Mucosa of descending colon (tissue), 3 donors: Measurements from ENCODE around the gene PDILT. TPM values are rescaled to one million over a fixed set of nuclear protein-coding genes. Genes with fewer than 3 reads are reported as not detected.

Experiments used
- ATAC-seq: fragments of 200-7000 bp; cut with Tn5 transposase; one replicate; pipeline ENCODE4 v1.9.1; 2020; ENCODE audit warnings: mild to moderate bottlenecking, moderate library complexity
- DNase-seq, 3 donors: peaks; one replicate each; pipeline ENCODE4 v3.0.0-alpha.2; 2020
- H3K36me3 ChIP-seq: fragments of 200-600 bp; one replicate; pipeline ENCODE4 v1.8.0; 2021; ENCODE audit warnings: low read depth, mild to moderate bottlenecking
- H3K4me1 ChIP-seq: fragments of 200-600 bp; one replicate; pipeline ENCODE4 v1.8.0; 2021; ENCODE audit warnings: low read depth, mild to moderate bottlenecking
- H3K4me3 ChIP-seq: fragments of 200-600 bp; one replicate; pipeline ENCODE4 v1.8.0; 2021; ENCODE audit warnings: mild to moderate bottlenecking
- H3K9me3 ChIP-seq: fragments of 200-600 bp; one replicate; pipeline ENCODE4 v1.8.0; 2021; ENCODE audit warnings: mild to moderate bottlenecking
- CTCF ChIP-seq: fragments of 200-600 bp; IDR thresholded peaks from one replicate; pipeline ENCODE4 v1.8.0; 2022; ENCODE audit warnings: antibody characterized with exemption, mild to moderate bottlenecking
- intact Hi-C, 2 donors: fragments of 100-400 bp; cut with DNase I in 1 of 2; cut with micrococcal nuclease in 1 of 2; formaldehyde crosslinking; loops; one replicate each; pipeline versions ENCODE4 v1.11.0 to v1.11.1; 2022; cut with DNase I, micrococcal nuclease
- total RNA-seq, 3 donors: library from RNA; stranded (reverse); fragmentation: NEBNext Ultra II Directional in 2 of 3; extraction: Animal tissue kit (Norgen Biotek cat#: 25700) in 2 of 3; gene quantifications; one replicate each; pipeline versions ENCODE4 v1.2.1 to v1.2.4, GENCODE V29; 2021 to 2023
- donor health status: DM: no; HTN: no; CAD: no; lungs with moderate emphysema.
- donor health status: DM: no; HTN: no; CAD: no.
- donor health status: DM: no; HTN: yes; CAD: no.

Gene PDILT
- total RNA-seq, 3 donors from 2014 or later: not detected

GRCh38 chr16:20355114-20355782, 49.3 kb downstream of the PDILT start:
- intact Hi-C loops: no loop called here
- no peaks in the 10 kb centered on the region for H3K4me1 ChIP-seq
- no peak for DNase-seq
- H3K36me3 ChIP-seq: no peaks in the 10 kb centered on the region
- ATAC-seq: no peak
- no peaks in the 10 kb centered on the region for H3K9me3 ChIP-seq
- no peak for TF ChIP-seq CTCF
- no peak overlapping the region for H3K4me3 ChIP-seq

DNA sequence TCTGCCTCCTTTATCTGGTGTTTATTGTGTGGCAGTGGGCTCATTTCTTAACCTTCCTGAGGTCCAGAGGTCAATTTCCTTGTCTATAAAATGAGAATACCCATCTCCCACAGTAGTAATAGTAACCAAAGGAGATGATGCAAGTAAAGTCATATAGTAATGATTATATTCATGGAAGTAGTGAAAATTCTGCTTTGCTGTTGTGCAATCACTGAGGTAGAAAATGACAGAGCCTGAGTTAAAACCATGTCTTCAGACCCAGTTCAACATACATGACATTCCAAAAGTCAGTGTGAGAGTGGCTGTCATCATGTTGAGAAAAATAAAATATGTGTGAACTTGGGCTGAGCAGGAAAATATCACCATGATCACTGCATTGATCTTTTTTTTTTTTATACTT, 51.2 kb downstream of the PDILT start:
- Histone ChIP-seq H3K36me3 (no peaks in the 10 kb centered on the region), H3K4me1 (no peaks in the 10 kb centered on the region), H3K4me3 (no peak overlapping the region), H3K9me3 (no peaks in the 10 kb centered on the region)
- intact Hi-C loops: no loop called here
- no peak for DNase-seq
- TF ChIP-seq CTCF: no peak
- ATAC-seq: no peak

DNA sequence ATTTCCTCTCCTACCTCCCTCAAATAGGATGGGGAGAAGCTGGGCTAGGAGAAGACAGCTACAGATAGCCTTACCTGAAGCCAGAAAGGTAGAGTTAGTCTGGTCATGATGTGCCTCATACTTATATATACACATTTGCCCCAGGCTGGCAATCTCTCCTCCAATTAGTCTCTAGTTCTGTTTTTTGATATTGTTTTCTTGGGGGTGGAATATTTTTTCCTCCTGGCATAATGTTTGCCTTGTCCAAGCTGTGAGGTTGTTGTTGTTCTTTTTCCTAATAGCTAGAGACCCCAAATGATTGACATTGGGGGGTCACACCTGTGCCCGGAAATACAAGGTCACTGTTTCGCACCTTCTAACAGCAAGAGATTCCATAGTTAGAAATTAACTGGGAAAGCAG, 51.9 kb downstream of the PDILT start, which contains the start of gene UMOD:
Gene UMOD, minus strand, starts transcription at position 101 of the 400 bp plus-strand sequence. CDS start 1,978 bp downstream, outside the sequence.
- DNase-seq (no peak), ATAC-seq (no peak)
- Histone ChIP-seq H3K9me3 (no peaks in the 10 kb centered on the region), H3K36me3 (no peaks in the 10 kb centered on the region), H3K4me3 (no peak within 1 kb of the TSS), H3K4me1 (no peaks in the 10 kb centered on the region)
- no peak for TF ChIP-seq CTCF
- intact Hi-C loops: no loop called here

DNA sequence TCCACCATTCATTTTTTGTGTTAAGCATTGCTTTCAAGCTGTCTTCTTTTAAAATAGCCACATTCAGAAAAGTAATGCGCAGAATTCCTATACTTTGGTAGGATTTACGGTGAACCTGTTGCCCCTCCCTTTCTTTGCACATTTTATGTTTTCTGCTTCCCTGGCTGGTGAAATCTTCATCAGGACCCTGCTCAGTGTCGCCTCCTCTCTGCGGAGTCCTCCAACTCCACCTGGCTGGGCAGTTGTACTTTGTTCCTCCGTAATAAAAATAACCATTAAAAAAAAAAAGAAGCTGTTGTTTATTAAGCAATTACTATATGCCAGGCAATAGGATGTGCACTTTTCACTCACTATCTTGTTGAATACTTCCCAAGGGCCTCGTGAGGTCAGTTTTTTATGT, 54.9 kb downstream of the PDILT start:
- Histone ChIP-seq H3K4me1 (no peaks in the 10 kb centered on the region), H3K36me3 (no peaks in the 10 kb centered on the region), H3K4me3 (no peak overlapping the region), H3K9me3 (no peaks in the 10 kb centered on the region)
- DNase-seq (no peak), ATAC-seq (no peak)
- intact Hi-C loops: no loop called here
- TF ChIP-seq CTCF: no peak

DNA sequence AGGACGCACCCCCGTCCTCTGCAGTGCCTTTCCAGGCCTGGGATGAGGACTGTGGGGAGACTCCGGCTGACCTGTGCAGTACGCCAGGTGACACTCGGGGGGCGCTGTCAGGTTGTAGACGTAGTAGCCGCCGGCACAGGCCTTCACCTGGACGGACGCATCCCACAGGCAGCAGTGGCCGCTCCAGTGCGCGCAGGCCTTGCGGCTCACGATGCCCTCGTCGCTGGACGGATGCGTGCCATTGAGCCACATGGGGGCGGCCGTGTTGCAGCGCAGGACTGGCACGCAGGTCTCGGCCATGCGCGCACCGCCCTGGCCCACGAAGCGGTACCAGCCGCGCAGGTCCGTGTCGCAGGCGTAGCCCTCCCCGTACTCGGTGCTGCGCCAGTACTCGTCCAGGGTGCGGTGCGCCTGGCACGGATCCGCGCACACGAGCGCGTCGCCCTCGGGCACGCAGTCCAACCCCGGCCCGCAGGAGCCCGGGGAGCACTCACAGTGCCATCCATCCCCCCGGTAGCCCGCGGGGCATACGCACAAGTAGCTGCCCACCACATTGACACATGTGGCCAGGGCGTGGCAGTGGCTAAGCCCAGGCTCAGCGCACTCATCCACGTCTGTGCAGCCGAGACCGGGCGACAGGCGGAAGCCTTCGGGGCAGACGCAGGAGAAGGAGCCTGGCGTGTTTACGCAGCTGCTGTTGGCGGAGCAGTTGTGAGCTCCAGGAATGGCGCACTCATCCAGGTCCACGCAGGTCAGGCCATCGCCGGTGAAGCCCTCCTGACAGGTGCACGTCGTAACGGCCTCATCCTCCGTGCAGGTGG, 56.0 kb downstream of the PDILT start:
- no peaks in the 10 kb centered on the region for H3K36me3 ChIP-seq
- H3K4me3 ChIP-seq: no peak overlapping the region
- no peak for TF ChIP-seq CTCF
- no peaks in the 10 kb centered on the region for H3K4me1 ChIP-seq
- DNase-seq (peak; percentile 13 to 51 (median 32)), ATAC-seq (peak; percentile 60)
- H3K9me3 ChIP-seq: no peaks in the 10 kb centered on the region
- intact Hi-C loops: no loop called here
